ENCODE measurements around the gene ACSL1.
"Not testable (repeated sequence)": the region's sequence is repeated elsewhere in the genome, so short reads cannot be mapped to it uniquely, and the experiment has no call there.

The ACSL1 gene

GRCh38 chr4:184787766-184788503, 37.8 kb downstream of the ACSL1 start:
- no peak for DNase-seq (ENCODE audit: low spot score)

- no peak for DNase-seq (ENCODE audit: low spot score)
Measured at GRCh38 chr4:184785813-184786212, 40.0 kb downstream of the ACSL1 start.

GRCh38 chr4:184784628-184785257, 41.0 kb downstream of the ACSL1 start:
- DNase-seq (ENCODE audit: low spot score): no peak

- no peak for DNase-seq (ENCODE audit: low spot score)
Measured at GRCh38 chr4:184782731-184783373, 42.9 kb downstream of the ACSL1 start.

GRCh38 chr4:184779160-184779559, 46.6 kb downstream of the ACSL1 start:
- DNase-seq (ENCODE audit: low spot score): not testable (repeated sequence)

GRCh38 chr4:184778325-184778724, 47.4 kb downstream of the ACSL1 start:
- no peak for DNase-seq (ENCODE audit: low spot score)

- no peak for DNase-seq (ENCODE audit: low spot score)
Measured at GRCh38 chr4:184776821-184777220, 48.9 kb downstream of the ACSL1 start.

- DNase-seq (ENCODE audit: low spot score): no peak
Measured at GRCh38 chr4:184775854-184776555, 49.8 kb downstream of the ACSL1 start.

GRCh38 chr4:184774152-184774551, 51.6 kb downstream of the ACSL1 start:
- no peak for DNase-seq (ENCODE audit: low spot score)

- DNase-seq (ENCODE audit: low spot score): no peak
Measured at GRCh38 chr4:184771416-184771815, 54.4 kb downstream of the ACSL1 start.

GRCh38 chr4:184769141-184769765, 56.5 kb downstream of the ACSL1 start:
- DNase-seq (ENCODE audit: low spot score): no peak

GRCh38 chr4:184768296-184768695, 57.5 kb downstream of the ACSL1 start:
- DNase-seq (ENCODE audit: low spot score): no peak

- DNase-seq (ENCODE audit: low spot score): no peak
Measured at GRCh38 chr4:184766446-184766845, 59.3 kb downstream of the ACSL1 start.

- DNase-seq (ENCODE audit: low spot score): no peak
Measured at GRCh38 chr4:184765473-184766340, 60.1 kb downstream of the ACSL1 start.

- DNase-seq (ENCODE audit: low spot score): no peak
Measured at GRCh38 chr4:184764601-184765000, 61.2 kb downstream of the ACSL1 start.

- peak; percentile 84 for DNase-seq (ENCODE audit: low spot score)
Measured at GRCh38 chr4:184763150-184763780, 62.5 kb downstream of the ACSL1 start.

- no peak for DNase-seq (ENCODE audit: low spot score)
Measured at GRCh38 chr4:184762100-184762499, 63.7 kb downstream of the ACSL1 start.

GRCh38 chr4:184760681-184761080, 65.1 kb downstream of the ACSL1 start:
- DNase-seq (ENCODE audit: low spot score): no peak

GRCh38 chr4:184757810-184758209, 68.0 kb downstream of the ACSL1 start:
- DNase-seq (ENCODE audit: low spot score): no peak

- DNase-seq (ENCODE audit: low spot score): no peak
Measured at GRCh38 chr4:184756399-184756798, 69.4 kb downstream of the ACSL1 start.

- DNase-seq (ENCODE audit: low spot score): no peak
Measured at GRCh38 chr4:184755278-184755677, 70.5 kb downstream of the ACSL1 start.
